NCI-H1694 treated with DMSO at 0.1 percent for 48 hours (cell line): ENCODE results near the gene RIN2.
"Not testable (repeated sequence)": the region's sequence is repeated elsewhere in the genome, so short reads cannot be mapped to it uniquely, and the experiment has no call there.

Experiments
- DNase-seq: peaks from one replicate; lab custom pipeline; 2025; lab: John Stamatoyannopoulos, UW

RIN2 gene

GRCh38 chr20:19787366-19787765 lies 29.3 kb downstream of the RIN2 start:
- no peak for DNase-seq

GRCh38 chr20:19789009-19789408 lies 31.0 kb downstream of the RIN2 start:
- no peak for DNase-seq

GRCh38 chr20:19789446-19789845 lies 31.4 kb downstream of the RIN2 start:
- no peak for DNase-seq

- no peak for DNase-seq
Observed at GRCh38 chr20:19791887-19792286, 33.8 kb downstream of the RIN2 start.

GRCh38 chr20:19793716-19794115 lies 35.7 kb downstream of the RIN2 start:
- no peak for DNase-seq

GRCh38 chr20:19794941-19795340 lies 36.9 kb downstream of the RIN2 start:
- DNase-seq: no peak

GRCh38 chr20:19799325-19799724 lies 41.3 kb downstream of the RIN2 start:
- DNase-seq: no peak

GRCh38 chr20:19802099-19802491 lies 44.0 kb downstream of the RIN2 start:
- no peak for DNase-seq

- DNase-seq: peak; percentile 10
Observed at GRCh38 chr20:19802492-19803158, 44.6 kb downstream of the RIN2 start.

- not testable (repeated sequence) for DNase-seq
Observed at GRCh38 chr20:19806276-19806675, 48.2 kb downstream of the RIN2 start.

- no peak for DNase-seq
Observed at GRCh38 chr20:19806806-19807190, 48.7 kb downstream of the RIN2 start.

- DNase-seq: peak; percentile 10
Observed at GRCh38 chr20:19807191-19807945, 49.3 kb downstream of the RIN2 start.
